ENCODE results near the gene FAM228B. TPM values are rescaled to one million over a fixed set of nuclear protein-coding genes. Genes with fewer than 3 reads are reported as not detected.

Gene FAM228B
- total and polyA plus RNA-seq, 9 of the 15 experiments (the other 6 are each of a cell fraction or from before 2014, with no cell fraction given): 1.1 to 3.7 (median 2.6) TPM

- TF ChIP-seq CHD7 (IDR thresholded peaks at IDR 0.05; ENCODE audit: low read depth, low read length) (peak; percentile 62), RBM14 (IDR thresholded peaks at IDR 0.05; ENCODE audit: borderline replicate concordance, insufficient read depth, low read depth, low read length) (no peak), BACH1 (tag; IDR thresholded peaks at IDR 0.05) (no peak), GATAD2A (IDR thresholded peaks at IDR 0.05) (0 out of 2 replicates have a peak, but pooled peaks have one; percentile 42), NEUROD1 (IDR thresholded peaks at IDR 0.05; ENCODE audit: borderline replicate concordance, low read depth, low read length, partially characterized antibody) (peak; percentile 93), ZNF134 (CRISPR knock-in tag; conservative IDR thresholded peaks at IDR 0.05) (no peak), PRMT5 (CRISPR knock-in tag; IDR thresholded peaks at IDR 0.05) (no peak)
- TF ChIP-seq, protein P1, sequence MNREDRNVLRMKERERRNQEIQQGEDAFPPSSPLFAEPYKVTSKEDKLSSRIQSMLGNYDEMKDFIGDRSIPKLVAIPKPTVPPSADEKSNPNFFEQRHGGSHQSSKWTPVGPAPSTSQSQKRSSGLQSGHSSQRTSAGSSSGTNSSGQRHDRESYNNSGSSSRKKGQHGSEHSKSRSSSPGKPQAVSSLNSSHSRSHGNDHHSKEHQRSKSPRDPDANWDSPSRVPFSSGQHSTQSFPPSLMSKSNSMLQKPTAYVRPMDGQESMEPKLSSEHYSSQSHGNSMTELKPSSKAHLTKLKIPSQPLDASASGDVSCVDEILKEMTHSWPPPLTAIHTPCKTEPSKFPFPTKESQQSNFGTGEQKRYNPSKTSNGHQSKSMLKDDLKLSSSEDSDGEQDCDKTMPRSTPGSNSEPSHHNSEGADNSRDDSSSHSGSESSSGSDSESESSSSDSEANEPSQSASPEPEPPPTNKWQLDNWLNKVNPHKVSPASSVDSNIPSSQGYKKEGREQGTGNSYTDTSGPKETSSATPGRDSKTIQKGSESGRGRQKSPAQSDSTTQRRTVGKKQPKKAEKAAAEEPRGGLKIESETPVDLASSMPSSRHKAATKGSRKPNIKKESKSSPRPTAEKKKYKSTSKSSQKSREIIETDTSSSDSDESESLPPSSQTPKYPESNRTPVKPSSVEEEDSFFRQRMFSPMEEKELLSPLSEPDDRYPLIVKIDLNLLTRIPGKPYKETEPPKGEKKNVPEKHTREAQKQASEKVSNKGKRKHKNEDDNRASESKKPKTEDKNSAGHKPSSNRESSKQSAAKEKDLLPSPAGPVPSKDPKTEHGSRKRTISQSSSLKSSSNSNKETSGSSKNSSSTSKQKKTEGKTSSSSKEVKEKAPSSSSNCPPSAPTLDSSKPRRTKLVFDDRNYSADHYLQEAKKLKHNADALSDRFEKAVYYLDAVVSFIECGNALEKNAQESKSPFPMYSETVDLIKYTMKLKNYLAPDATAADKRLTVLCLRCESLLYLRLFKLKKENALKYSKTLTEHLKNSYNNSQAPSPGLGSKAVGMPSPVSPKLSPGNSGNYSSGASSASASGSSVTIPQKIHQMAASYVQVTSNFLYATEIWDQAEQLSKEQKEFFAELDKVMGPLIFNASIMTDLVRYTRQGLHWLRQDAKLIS (CRISPR knock-in tag; IDR thresholded peaks at IDR 0.05): peak; percentile 81
- TF ChIP-seq, protein P2, sequence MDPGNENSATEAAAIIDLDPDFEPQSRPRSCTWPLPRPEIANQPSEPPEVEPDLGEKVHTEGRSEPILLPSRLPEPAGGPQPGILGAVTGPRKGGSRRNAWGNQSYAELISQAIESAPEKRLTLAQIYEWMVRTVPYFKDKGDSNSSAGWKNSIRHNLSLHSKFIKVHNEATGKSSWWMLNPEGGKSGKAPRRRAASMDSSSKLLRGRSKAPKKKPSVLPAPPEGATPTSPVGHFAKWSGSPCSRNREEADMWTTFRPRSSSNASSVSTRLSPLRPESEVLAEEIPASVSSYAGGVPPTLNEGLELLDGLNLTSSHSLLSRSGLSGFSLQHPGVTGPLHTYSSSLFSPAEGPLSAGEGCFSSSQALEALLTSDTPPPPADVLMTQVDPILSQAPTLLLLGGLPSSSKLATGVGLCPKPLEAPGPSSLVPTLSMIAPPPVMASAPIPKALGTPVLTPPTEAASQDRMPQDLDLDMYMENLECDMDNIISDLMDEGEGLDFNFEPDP (CRISPR knock-in tag; IDR thresholded peaks at IDR 0.05): no peak
Measured at GRCh38 chr2:24075915-24076848, 47.1 kb upstream of the FAM228B start, which contains the start of gene SF3B6 (continued).
